GM21360 (cell line): ENCODE results near the gene SHQ1.
"Not testable (repeated sequence)": the region's sequence is repeated elsewhere in the genome, so short reads cannot be mapped to it uniquely, and the experiment has no call there.

ENCODE experiments used
- ATAC-seq: cut with Tn5 transposase; IDR thresholded peaks from one replicate; pipeline ENCODE4 v1.9.1; 2021; ENCODE audit warnings: mild to moderate bottlenecking, moderate library complexity; ENCODE audit not compliant: unreplicated experiment

SHQ1 gene

GRCh38 chr3:72722930-72723726 is 125.1 kb downstream of the SHQ1 start:
- ATAC-seq, result peak; percentile 50

DNA sequence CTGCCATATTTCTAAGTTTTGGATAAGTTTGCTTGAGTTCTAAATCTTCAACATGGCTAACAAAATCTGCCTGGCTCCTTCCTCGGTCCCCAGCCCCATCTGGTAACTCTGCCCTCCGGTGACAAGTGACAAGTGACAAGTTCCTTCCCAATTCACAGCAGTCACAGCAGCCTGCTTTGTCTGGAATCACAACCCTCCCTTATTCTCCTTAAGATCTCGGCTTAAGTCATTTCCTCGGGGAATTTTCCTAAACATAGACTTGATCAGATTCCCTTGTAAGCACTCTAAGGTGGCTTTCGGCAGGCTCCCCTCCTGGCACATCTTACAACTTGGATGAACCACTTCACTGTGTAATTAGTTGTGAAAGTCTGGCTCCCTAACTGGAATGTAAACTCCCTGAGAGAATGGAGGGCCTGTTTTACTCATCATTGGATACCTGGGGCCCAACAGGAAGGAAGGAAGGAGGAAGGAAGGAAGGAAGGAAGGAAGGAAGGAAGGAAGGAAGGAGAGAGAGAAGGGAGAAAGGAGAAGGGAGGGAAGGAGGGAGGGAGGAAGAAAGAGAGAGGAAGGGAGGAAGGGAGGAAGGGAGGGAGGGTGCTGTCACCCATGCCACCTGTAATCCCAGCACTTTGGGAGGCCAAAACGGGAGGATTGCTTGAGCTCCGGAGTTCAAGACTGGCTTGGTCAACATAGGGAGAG is 126.4 kb downstream of the SHQ1 start:
- no peak for ATAC-seq

DNA sequence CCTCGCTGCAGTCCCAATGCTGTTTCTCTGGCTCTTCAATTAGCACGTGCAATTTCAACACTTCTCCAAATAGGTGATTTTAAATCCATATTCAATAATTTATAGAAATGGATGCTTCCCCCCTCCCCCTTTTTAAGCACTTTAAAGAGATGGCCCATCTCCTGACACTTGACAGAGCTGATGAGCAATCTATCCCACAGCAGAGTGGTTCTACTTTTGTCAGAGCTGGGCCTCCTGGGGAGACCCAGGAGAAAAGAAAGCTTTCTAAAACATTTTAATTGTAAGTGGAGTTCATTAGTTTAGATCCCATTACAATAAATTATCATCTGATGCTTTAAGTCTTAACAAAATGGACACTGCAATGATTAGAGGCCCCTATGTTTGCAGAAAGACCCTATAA is 127.7 kb downstream of the SHQ1 start:
- ATAC-seq, result no peak

DNA sequence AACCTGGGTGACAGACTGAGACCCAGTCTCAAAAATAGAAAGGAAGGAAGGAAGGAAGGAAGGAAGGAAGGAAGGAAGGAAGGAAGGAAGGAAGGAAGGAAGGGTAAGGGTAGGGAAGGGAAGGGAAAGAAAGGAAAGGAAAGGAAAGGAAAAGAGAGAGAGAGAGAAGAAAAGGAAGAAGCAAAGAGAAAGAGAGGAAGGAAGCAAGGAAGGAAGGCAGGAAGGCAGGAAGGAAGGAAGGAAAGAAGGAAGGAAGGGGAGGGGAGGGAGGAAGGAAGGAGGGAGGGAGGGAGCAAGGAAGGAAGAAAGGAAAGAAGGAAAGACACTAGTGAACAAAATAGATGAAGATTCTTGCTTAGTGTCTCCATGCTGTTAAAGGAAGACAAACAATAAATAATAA is 129.1 kb downstream of the SHQ1 start:
- ATAC-seq, result no peak

DNA sequence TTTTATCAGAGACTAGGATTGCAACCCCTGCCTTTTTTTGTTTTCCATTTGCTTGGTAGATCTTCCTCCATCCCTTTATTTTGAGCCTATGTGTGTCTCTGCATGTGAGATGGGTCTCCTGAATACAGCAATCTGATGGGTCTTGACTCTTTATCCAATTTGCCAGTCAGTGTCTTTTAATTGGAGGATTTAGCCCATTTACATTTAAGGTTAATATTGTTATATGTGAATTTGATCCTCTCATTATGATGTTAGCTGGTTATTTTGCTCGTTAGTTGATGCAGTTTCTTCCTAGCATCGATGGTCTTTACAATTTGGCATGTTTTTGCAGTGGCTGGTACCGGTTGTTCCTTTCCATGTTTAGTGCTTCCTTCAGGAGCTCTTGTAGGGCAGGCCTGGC is 134.1 kb downstream of the SHQ1 start:
- ATAC-seq, result not testable (repeated sequence)

- not testable (repeated sequence) for ATAC-seq
Observed at GRCh38 chr3:72710471-72710870, 137.8 kb downstream of the SHQ1 start.

GRCh38 chr3:72708441-72708840 is 139.8 kb downstream of the SHQ1 start:
- ATAC-seq, result no peak

GRCh38 chr3:72702997-72703396 is 145.2 kb downstream of the SHQ1 start:
- no peak for ATAC-seq

DNA sequence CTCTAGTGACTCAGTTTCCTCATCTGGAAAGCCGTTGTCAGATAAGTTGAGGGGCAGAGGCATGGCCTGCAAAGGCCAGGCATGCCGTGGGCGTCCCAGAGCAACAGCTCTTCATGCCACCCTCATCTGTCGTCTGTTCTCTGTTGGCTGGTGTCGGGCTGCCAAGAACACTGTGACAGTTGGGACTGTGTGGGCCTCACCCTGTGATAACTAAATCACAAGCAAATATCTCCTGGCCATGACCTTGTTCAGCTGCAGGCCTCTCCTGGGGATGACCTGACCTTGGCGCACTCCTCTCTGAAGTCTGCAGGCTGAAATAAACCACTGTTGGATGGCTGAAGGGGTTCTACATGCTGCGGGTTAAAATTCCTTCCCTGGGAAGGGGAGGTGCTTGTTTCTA is 145.9 kb downstream of the SHQ1 start:
- ATAC-seq, result no peak

- ATAC-seq, result no peak
Observed at GRCh38 chr3:72700106-72700505, 148.1 kb downstream of the SHQ1 start.

DNA sequence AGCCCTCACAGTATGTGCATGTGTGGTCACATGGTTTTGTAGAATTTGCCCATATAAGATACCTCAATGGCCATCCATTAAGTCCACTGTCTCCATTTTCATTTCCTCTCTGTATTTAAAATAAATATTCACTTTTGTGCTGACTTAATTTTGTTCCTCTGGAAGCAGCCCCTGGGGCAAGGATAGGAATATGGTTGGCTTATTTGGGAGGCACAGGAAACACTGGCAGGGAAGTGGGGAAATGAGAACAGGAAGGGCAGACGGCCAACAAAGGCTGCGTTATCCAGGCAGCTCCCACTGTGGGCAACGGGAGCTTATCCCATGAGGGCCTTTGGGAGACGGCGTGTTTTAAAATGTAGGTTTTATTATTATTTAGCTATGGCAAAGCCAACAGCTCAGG is 148.6 kb downstream of the SHQ1 start:
- no peak for ATAC-seq
